ENCODE results near the gene C9orf85. TPM values are rescaled to one million over a fixed set of nuclear protein-coding genes. Genes with fewer than 3 reads are reported as not detected.
"Not testable (repeated sequence)": the region's sequence is repeated elsewhere in the genome, so short reads cannot be mapped to it uniquely, and the experiment has no call there.

Gene C9orf85
- total RNA-seq, 1 donor from 2014 or later = 18.3 TPM

GRCh38 chr9:71986900-71987299 lies 75.5 kb downstream of the C9orf85 start:
- Histone ChIP-seq H3K9me3 (ENCODE audit: control insufficient read depth in 3 of 3, low read length in 3 of 3) (no peaks in the 10 kb centered on the region), H3K27ac (ENCODE audit: low read depth, low read length) (no peak overlapping the region), H3K36me3 (ENCODE audit: control insufficient read depth in 3 of 3, insufficient read depth in 3 of 3, low read length in 3 of 3) (no peaks in the 10 kb centered on the region), H3K4me1 (ENCODE audit: control insufficient read depth in 3 of 3, insufficient read depth in 3 of 3, low read length in 3 of 3) (peaks cover 7 to 18% (median 16%) of the 10 kb centered on the region in 3 donors), H3K27me3 (ENCODE audit: control insufficient read depth in 3 of 3, insufficient read depth in 3 of 3, low read length in 3 of 3) (no peaks in the 10 kb centered on the region), H3K9ac (ENCODE audit: low read depth in 1 of 3, low read length in 3 of 3) (no peak overlapping the region), H3K4me3 (ENCODE audit: low read length in 3 of 3) (no peak overlapping the region)

DNA sequence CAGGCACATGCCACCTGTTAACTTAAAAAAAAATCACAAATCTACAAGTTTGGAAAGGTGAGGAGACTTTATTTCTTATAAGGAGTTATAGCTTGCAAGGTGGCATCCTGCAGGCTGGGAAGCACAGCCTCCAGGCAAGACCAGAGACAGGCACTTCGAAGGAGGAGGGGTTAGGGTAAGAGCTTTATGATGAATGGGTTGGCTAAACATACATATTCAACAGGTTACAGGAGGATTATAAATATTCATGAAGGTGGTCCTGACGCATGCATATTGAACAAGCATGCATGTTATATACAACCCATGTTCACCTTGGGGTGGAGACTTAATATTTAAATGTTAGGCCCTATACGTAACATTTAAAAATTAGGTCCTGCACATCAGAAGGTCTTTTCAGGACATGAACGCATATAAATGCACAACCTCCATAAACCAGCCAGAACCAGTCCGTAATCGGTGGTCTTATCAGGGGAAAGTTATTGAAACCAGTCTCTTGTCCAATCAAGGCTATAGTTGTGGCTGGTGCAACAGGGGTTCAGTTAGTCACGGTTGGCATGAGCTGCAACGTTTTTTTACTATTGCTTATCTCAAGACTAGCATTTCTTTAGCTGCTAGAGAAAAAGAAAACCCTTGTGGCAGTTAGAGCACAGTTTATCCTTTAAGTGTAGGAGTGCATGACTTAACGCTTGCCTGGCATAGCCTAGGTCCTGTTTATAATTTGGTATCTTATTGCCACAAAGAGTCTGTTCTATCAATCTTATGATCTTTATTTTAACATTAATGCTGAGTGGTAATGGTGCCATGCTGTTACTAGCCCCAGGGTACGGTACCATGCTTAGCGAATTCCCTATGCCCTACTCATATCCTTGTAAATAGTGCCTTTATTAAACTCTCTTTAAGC lies 76.3 kb downstream of the C9orf85 start:
- H3K27ac ChIP-seq (ENCODE audit: low read depth, low read length) = no peak overlapping the region
- H3K36me3 ChIP-seq (ENCODE audit: control insufficient read depth in 3 of 3, insufficient read depth in 3 of 3, low read length in 3 of 3) = no peaks in the 10 kb centered on the region
- no peak overlapping the region for H3K9ac ChIP-seq (ENCODE audit: low read depth in 1 of 3, low read length in 3 of 3)
- no peaks in the 10 kb centered on the region for H3K9me3 ChIP-seq (ENCODE audit: control insufficient read depth in 3 of 3, low read length in 3 of 3)
- peaks cover 13 to 23% (median 21%) of the 10 kb centered on the region in 3 donors for H3K4me1 ChIP-seq (ENCODE audit: control insufficient read depth in 3 of 3, insufficient read depth in 3 of 3, low read length in 3 of 3)
- H3K4me3 ChIP-seq (ENCODE audit: low read length in 3 of 3) = no peak overlapping the region
- no peaks in the 10 kb centered on the region for H3K27me3 ChIP-seq (ENCODE audit: control insufficient read depth in 3 of 3, insufficient read depth in 3 of 3, low read length in 3 of 3)

DNA sequence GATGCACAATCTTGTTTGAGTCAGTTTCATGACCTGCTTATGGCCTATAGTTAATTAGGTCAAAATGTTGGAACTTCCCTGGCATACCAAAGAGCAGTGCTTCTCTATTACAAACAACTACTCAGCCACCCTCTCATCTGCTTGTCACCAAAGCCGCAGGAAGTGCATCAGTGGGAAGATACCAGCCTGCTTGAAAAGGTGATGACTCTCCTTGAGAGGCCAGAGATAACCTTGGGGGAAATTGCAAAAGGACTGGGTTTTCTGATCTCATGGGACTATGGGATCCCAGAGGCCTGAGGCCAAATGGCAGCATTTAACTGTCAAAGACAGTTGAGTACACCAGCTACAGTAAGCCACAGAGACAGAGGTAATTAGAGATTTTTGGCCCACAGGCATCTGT lies 79.0 kb downstream of the C9orf85 start:
- no peaks in the 10 kb centered on the region for H3K27me3 ChIP-seq (ENCODE audit: control insufficient read depth in 3 of 3, insufficient read depth in 3 of 3, low read length in 3 of 3)
- no peak overlapping the region for H3K27ac ChIP-seq (ENCODE audit: low read depth, low read length)
- H3K4me1 ChIP-seq (ENCODE audit: control insufficient read depth in 3 of 3, insufficient read depth in 3 of 3, low read length in 3 of 3) = peaks cover 8 to 16% (median 9%) of the 10 kb centered on the region in 3 donors
- no peaks in the 10 kb centered on the region for H3K9me3 ChIP-seq (ENCODE audit: control insufficient read depth in 3 of 3, low read length in 3 of 3)
- no peak overlapping the region for H3K9ac ChIP-seq (ENCODE audit: low read depth in 1 of 3, low read length in 3 of 3)
- H3K4me3 ChIP-seq (ENCODE audit: low read length in 3 of 3) = no peak overlapping the region
- no peaks in the 10 kb centered on the region for H3K36me3 ChIP-seq (ENCODE audit: control insufficient read depth in 3 of 3, insufficient read depth in 3 of 3, low read length in 3 of 3)

GRCh38 chr9:72005451-72005850 lies 94.0 kb downstream of the C9orf85 start:
- Histone ChIP-seq H3K9me3 (ENCODE audit: control insufficient read depth in 3 of 3, low read length in 3 of 3) (no peaks in the 10 kb centered on the region), H3K4me3 (ENCODE audit: low read length in 3 of 3) (no peak overlapping the region), H3K9ac (ENCODE audit: low read depth in 1 of 3, low read length in 3 of 3) (no peak overlapping the region), H3K4me1 (ENCODE audit: control insufficient read depth in 3 of 3, insufficient read depth in 3 of 3, low read length in 3 of 3) (no peaks in the 10 kb centered on the region), H3K27me3 (ENCODE audit: control insufficient read depth in 3 of 3, insufficient read depth in 3 of 3, low read length in 3 of 3) (no peaks in the 10 kb centered on the region), H3K27ac (ENCODE audit: low read depth, low read length) (no peak overlapping the region), H3K36me3 (ENCODE audit: control insufficient read depth in 3 of 3, insufficient read depth in 3 of 3, low read length in 3 of 3) (no peaks in the 10 kb centered on the region)

GRCh38 chr9:72006501-72006900 lies 95.1 kb downstream of the C9orf85 start:
- H3K4me3 ChIP-seq (ENCODE audit: low read length in 3 of 3) = no peak overlapping the region
- H3K9me3 ChIP-seq (ENCODE audit: control insufficient read depth in 3 of 3, low read length in 3 of 3) = no peaks in the 10 kb centered on the region
- H3K27me3 ChIP-seq (ENCODE audit: control insufficient read depth in 3 of 3, insufficient read depth in 3 of 3, low read length in 3 of 3) = no peaks in the 10 kb centered on the region
- no peak overlapping the region for H3K9ac ChIP-seq (ENCODE audit: low read depth in 1 of 3, low read length in 3 of 3)
- no peak overlapping the region for H3K27ac ChIP-seq (ENCODE audit: low read depth, low read length)
- H3K4me1 ChIP-seq (ENCODE audit: control insufficient read depth in 3 of 3, insufficient read depth in 3 of 3, low read length in 3 of 3) = no peaks in the 10 kb centered on the region
- H3K36me3 ChIP-seq (ENCODE audit: control insufficient read depth in 3 of 3, insufficient read depth in 3 of 3, low read length in 3 of 3) = no peaks in the 10 kb centered on the region

DNA sequence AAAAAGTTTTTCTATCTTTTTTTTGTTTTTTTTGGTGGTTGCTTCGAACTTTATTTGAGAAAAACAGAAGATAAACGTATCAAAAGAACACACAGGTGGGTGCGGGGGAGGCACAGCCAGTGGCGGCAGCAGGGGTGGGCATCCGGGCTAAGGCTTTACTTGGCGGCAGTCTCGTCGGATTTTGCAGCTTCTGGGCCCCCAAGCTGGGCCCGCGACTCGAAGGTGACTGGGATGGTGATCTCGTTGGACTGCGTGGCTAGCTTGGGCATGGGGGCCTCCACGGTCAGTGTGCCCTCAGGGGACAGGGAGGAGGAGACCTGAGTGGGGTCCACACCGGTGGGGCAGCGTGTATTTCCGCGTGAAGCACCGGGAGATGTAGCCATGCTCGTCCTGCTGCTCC lies 96.3 kb downstream of the C9orf85 start:
- H3K9ac ChIP-seq (ENCODE audit: low read depth in 1 of 3, low read length in 3 of 3); H3K4me3 ChIP-seq (ENCODE audit: low read length in 3 of 3); H3K27ac ChIP-seq (ENCODE audit: low read depth, low read length); H3K4me1 ChIP-seq (ENCODE audit: control insufficient read depth in 3 of 3, insufficient read depth in 3 of 3, low read length in 3 of 3); H3K9me3 ChIP-seq (ENCODE audit: control insufficient read depth in 3 of 3, low read length in 3 of 3); H3K27me3 ChIP-seq (ENCODE audit: control insufficient read depth in 3 of 3, insufficient read depth in 3 of 3, low read length in 3 of 3); H3K36me3 ChIP-seq (ENCODE audit: control insufficient read depth in 3 of 3, insufficient read depth in 3 of 3, low read length in 3 of 3): not testable (repeated sequence)

- Histone ChIP-seq H3K4me3 (ENCODE audit: low read length in 3 of 3) (no peak overlapping the region), H3K36me3 (ENCODE audit: control insufficient read depth in 3 of 3, insufficient read depth in 3 of 3, low read length in 3 of 3) (no peaks in the 10 kb centered on the region), H3K9me3 (ENCODE audit: control insufficient read depth in 3 of 3, low read length in 3 of 3) (no peaks in the 10 kb centered on the region), H3K4me1 (ENCODE audit: control insufficient read depth in 3 of 3, insufficient read depth in 3 of 3, low read length in 3 of 3) (no peaks in the 10 kb centered on the region), H3K9ac (ENCODE audit: low read depth in 1 of 3, low read length in 3 of 3) (no peak overlapping the region), H3K27ac (ENCODE audit: low read depth, low read length) (no peak overlapping the region), H3K27me3 (ENCODE audit: control insufficient read depth in 3 of 3, insufficient read depth in 3 of 3, low read length in 3 of 3) (no peaks in the 10 kb centered on the region)
Observed at GRCh38 chr9:72012646-72013045, 101.2 kb downstream of the C9orf85 start.

- Histone ChIP-seq H3K4me1 (ENCODE audit: control insufficient read depth in 3 of 3, insufficient read depth in 3 of 3, low read length in 3 of 3) (no peaks in the 10 kb centered on the region), H3K9ac (ENCODE audit: low read depth in 1 of 3, low read length in 3 of 3) (no peak overlapping the region), H3K9me3 (ENCODE audit: control insufficient read depth in 3 of 3, low read length in 3 of 3) (no peaks in the 10 kb centered on the region), H3K4me3 (ENCODE audit: low read length in 3 of 3) (no peak overlapping the region), H3K36me3 (ENCODE audit: control insufficient read depth in 3 of 3, insufficient read depth in 3 of 3, low read length in 3 of 3) (no peaks in the 10 kb centered on the region), H3K27ac (ENCODE audit: low read depth, low read length) (no peak overlapping the region), H3K27me3 (ENCODE audit: control insufficient read depth in 3 of 3, insufficient read depth in 3 of 3, low read length in 3 of 3) (no peaks in the 10 kb centered on the region)
Observed at GRCh38 chr9:72013292-72013760, 101.9 kb downstream of the C9orf85 start.

DNA sequence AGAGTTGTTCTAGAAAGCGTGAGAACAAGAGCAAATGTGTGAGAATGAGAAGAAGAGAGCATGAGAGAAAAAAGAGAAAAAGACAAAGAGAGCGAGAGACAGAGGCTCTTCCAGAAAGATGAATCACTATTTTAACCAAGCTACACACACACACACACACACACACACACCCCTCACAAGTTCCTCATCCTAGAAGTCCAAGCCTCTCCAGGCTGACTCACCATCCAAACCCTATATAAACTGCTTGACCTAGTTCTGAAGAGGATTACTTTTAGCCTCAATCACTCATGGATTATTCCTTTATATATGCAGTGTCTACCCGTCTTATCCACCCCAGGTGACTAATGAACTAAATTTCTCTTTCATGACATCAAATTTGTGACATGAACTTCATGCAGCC lies 111.4 kb downstream of the C9orf85 start:
- H3K9me3 ChIP-seq (ENCODE audit: control insufficient read depth in 3 of 3, low read length in 3 of 3) = no peaks in the 10 kb centered on the region
- no peak overlapping the region for H3K27ac ChIP-seq (ENCODE audit: low read depth, low read length)
- H3K9ac ChIP-seq (ENCODE audit: low read depth in 1 of 3, low read length in 3 of 3) = no peak overlapping the region
- H3K36me3 ChIP-seq (ENCODE audit: control insufficient read depth in 3 of 3, insufficient read depth in 3 of 3, low read length in 3 of 3) = no peaks in the 10 kb centered on the region
- H3K27me3 ChIP-seq (ENCODE audit: control insufficient read depth in 3 of 3, insufficient read depth in 3 of 3, low read length in 3 of 3) = no peaks in the 10 kb centered on the region
- peaks cover 0 to 2% (median 0%) of the 10 kb centered on the region in 3 donors for H3K4me1 ChIP-seq (ENCODE audit: control insufficient read depth in 3 of 3, insufficient read depth in 3 of 3, low read length in 3 of 3)
- no peak overlapping the region for H3K4me3 ChIP-seq (ENCODE audit: low read length in 3 of 3)
